Body of pancreas (tissue), 4 donors: ENCODE measurements around the gene SKIC2. TPM values are rescaled to one million over a fixed set of nuclear protein-coding genes. Genes with fewer than 3 reads are reported as not detected.
"Not testable (repeated sequence)": the region's sequence is repeated elsewhere in the genome, so short reads cannot be mapped to it uniquely, and the experiment has no call there.

Experiments
- ATAC-seq: fragments of 150-250 bp; one replicate; pipeline ENCODE4 v1.9.1; 2016
- DNase-seq, 4 donors: peaks; one replicate each; pipeline ENCODE4 v3.0.0-alpha.2; 2019
- H3K27ac ChIP-seq, 4 donors: fragments of 200-600 bp; sonication (generic); 1 replicate in 3 of 4; 2 replicates in 1 of 4; pipeline versions ENCODE4 v1.5.1 to v1.6.1; 2016 to 2019; ENCODE audit warnings: mild to moderate bottlenecking in 1 of 4, mixed read lengths in 1 of 4, moderate library complexity in 1 of 4
- H3K27me3 ChIP-seq, 2 donors: fragments of 200-600 bp; sonication (generic); one replicate each; pipeline ENCODE4 v1.6.0; 2016; ENCODE audit warnings: mild to moderate bottlenecking in 1 of 2
- H3K36me3 ChIP-seq, 2 donors: fragments of 200-600 bp; sonication (generic); replicated peaks in 1 of 2; 2 replicates each; pipeline ENCODE4 v1.5.1; 2016; ENCODE audit warnings: low read depth in 2 of 2; ENCODE audit not compliant: insufficient read depth in 1 of 2
- H3K4me1 ChIP-seq: fragments of 200-600 bp; sonication (generic); one replicate; pipeline ENCODE4 v1.6.0; 2016
- H3K4me3 ChIP-seq, 2 donors: fragments of 200-600 bp; sonication (generic); 1 replicate in 1 of 2; 2 replicates in 1 of 2; pipeline ENCODE4 v1.5.1; 2016 to 2019
- H3K9me3 ChIP-seq, 3 donors: fragments of 200-600 bp; sonication (generic); 1 replicate in 2 of 3; 2 replicates in 1 of 3; pipeline ENCODE4 v1.5.1; 2016
- POLR2A ChIP-seq, 3 donors: fragments of 450-650 bp; IDR thresholded peaks; one replicate each; pipeline ENCODE4 v1.6.1; 2016; ENCODE audit warnings: antibody characterized with exemption in 3 of 3, mild to moderate bottlenecking in 2 of 3
- WGBS, 2 donors: methylation state at CpG; one replicate each; pipeline ENCODE4 v1.1.5; 2017; 5-methylcytosine and 5-hydroxymethylcytosine counted together
- intact Hi-C: fragments of 100-400 bp; cut with DNase I; formaldehyde crosslinking; loops from one replicate; pipeline ENCODE4 v1.15.1; 2023
- total RNA-seq, 2 donors: library from RNA; depleted of rRNA; stranded (reverse); fragments of >200 nt; gene quantifications; one replicate each; pipeline ENCODE4 v1.1.0, GENCODE V29; 2016
- TF ChIP-seq, protein P1 (sequence below), 7 experiments: fragments of 450-650 bp in 4 of 7; fragments of 200-600 bp in 3 of 7; sonication (generic) in 3 of 7; IDR thresholded peaks; one replicate each; pipeline ENCODE4 v1.5.1; 2016 to 2019; ENCODE audit warnings: antibody characterized with exemption in 7 of 7

Gene SKIC2
- total RNA-seq, 2 donors from 2014 or later = 30.9 to 52.1 TPM

DNA sequence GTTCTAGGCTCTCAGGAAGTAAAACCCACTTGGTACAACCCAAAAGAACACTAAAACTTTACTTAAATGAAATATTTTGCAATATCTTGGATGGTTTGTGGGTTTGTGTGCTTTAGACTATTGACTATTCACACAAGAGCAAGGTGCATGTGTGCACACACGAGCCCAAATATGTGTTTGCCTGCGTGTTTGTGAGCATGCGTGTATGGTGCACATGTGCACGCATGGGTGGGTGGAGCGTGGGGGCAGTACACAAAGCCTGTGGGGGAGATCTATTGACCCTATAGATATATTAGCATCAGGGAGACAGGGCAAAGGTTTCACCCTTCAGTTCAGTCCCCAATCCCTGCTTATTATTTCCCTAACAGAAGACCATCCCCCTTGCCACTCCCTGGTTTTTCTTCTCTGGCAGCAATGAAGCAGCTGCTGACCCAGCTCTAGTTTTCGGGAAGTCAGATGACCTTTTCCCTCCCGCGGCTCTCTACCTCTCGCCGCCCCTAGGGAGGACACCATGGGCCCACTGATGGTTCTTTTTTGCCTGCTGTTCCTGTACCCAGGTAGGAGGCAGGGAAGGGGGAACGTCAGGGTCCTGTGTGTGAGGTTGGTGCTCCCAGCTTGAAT lies 31.6 kb upstream of the SKIC2 start, which contains the start of gene C2:
TSS of gene C2 (plus strand) at position 476 of the 621 bp plus-strand sequence. CDS start at position 512, 36 bp downstream.
- DNase-seq = no peak
- Histone ChIP-seq H3K4me1 (no peaks in the 10 kb centered on the region), H3K27me3 (no peaks in the 10 kb centered on the region), H3K4me3 (no peak within 1 kb of the TSS), H3K36me3 (no peaks in the 10 kb centered on the region), H3K9me3 (no peaks in the 10 kb centered on the region), H3K27ac (no peak within 1 kb of the TSS)
- 49 to 69% methylated on average over 11 of the region's 11 CpGs for WGBS, 2 donors
- no peak for ATAC-seq
- intact Hi-C loops = no loop called here
- TF ChIP-seq, protein P1, sequence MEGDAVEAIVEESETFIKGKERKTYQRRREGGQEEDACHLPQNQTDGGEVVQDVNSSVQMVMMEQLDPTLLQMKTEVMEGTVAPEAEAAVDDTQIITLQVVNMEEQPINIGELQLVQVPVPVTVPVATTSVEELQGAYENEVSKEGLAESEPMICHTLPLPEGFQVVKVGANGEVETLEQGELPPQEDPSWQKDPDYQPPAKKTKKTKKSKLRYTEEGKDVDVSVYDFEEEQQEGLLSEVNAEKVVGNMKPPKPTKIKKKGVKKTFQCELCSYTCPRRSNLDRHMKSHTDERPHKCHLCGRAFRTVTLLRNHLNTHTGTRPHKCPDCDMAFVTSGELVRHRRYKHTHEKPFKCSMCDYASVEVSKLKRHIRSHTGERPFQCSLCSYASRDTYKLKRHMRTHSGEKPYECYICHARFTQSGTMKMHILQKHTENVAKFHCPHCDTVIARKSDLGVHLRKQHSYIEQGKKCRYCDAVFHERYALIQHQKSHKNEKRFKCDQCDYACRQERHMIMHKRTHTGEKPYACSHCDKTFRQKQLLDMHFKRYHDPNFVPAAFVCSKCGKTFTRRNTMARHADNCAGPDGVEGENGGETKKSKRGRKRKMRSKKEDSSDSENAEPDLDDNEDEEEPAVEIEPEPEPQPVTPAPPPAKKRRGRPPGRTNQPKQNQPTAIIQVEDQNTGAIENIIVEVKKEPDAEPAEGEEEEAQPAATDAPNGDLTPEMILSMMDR (IDR thresholded peaks at IDR 0.05) = no peak
- TF ChIP-seq POLR2A (IDR thresholded peaks at IDR 0.05) = no peak

DNA sequence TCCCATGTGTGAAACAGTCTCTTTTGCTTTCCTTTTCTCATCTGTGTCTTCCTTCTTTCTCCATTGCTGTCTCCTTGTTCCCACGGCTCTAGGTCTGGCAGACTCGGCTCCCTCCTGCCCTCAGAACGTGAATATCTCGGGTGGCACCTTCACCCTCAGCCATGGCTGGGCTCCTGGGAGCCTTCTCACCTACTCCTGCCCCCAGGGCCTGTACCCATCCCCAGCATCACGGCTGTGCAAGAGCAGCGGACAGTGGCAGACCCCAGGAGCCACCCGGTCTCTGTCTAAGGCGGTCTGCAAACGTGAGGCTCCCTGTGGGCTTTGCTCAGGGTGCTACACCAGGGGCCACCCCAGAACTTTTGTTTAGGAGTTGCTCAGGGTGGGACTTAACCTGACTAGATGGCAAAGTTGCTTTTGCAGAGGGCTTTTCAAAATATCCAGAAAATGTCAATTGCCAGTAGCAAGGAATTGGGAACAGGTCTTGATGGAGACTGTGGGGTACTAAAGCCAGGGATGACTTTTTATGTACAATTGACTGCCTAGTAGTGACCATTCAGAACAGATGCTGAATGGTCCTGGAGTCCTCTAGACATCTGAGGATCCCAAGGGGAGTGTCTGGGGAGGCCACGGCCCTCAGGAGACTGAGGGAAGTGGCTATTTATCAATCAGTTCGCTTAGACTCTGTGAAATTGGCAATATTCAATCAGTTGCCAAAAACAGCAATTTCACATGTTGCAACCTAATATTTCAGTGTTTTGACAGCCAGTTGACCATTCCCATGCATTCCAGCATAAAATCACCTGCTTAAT lies 30.9 kb upstream of the SKIC2 start:
- 62 to 64% methylated on average over 11 of the region's 11 CpGs for WGBS, 2 donors
- Histone ChIP-seq H3K36me3 (no peaks in the 10 kb centered on the region), H3K27ac (no peak overlapping the region), H3K9me3 (no peaks in the 10 kb centered on the region), H3K4me3 (no peak overlapping the region), H3K4me1 (no peaks in the 10 kb centered on the region), H3K27me3 (no peaks in the 10 kb centered on the region)
- ATAC-seq (no peak), DNase-seq (no peak)
- intact Hi-C loops = no loop called here
- TF ChIP-seq, protein P1 (IDR thresholded peaks at IDR 0.05) = no peak
- no peak for TF ChIP-seq POLR2A (IDR thresholded peaks at IDR 0.05)

DNA sequence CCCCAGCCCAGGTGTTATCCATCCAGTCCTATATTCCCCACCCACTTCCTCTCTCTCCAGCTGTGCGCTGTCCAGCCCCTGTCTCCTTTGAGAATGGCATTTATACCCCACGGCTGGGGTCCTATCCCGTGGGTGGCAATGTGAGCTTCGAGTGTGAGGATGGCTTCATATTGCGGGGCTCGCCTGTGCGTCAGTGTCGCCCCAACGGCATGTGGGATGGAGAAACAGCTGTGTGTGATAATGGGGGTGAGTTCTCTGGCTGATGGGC lies 30.4 kb upstream of the SKIC2 start:
- Histone ChIP-seq H3K4me3 (no peak overlapping the region), H3K27me3 (no peaks in the 10 kb centered on the region), H3K36me3 (no peaks in the 10 kb centered on the region), H3K4me1 (no peaks in the 10 kb centered on the region), H3K9me3 (no peaks in the 10 kb centered on the region), H3K27ac (no peak overlapping the region)
- TF ChIP-seq, protein P1 (IDR thresholded peaks at IDR 0.05) = no peak
- TF ChIP-seq POLR2A (IDR thresholded peaks at IDR 0.05) = no peak
- 68 to 71% methylated on average over 9 of the region's 9 CpGs for WGBS, 2 donors
- intact Hi-C loops = no loop called here
- ATAC-seq (no peak), DNase-seq (no peak)

DNA sequence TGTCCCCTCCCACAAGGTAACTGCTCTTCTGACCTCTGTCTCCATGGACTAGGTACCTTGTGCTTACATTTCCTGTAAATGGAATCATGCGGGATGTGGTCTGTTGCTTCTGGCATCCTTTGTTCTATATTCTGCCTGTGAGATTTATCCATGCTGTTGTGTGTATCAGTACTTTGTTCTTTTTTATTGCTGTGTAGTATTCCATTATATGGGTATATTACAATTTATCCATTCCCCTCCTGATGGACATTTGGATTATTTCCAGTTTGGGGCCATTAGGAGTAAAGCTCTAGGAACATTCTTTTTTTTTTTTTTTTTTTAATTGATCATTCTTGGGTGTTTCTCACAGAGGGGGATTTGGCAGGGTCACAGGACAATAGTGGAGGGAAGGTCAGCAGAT lies 28.0 kb upstream of the SKIC2 start:
- Histone ChIP-seq H3K27me3 (no peaks in the 10 kb centered on the region), H3K4me3 (no peak overlapping the region), H3K4me1 (no peaks in the 10 kb centered on the region), H3K9me3 (no peaks in the 10 kb centered on the region), H3K27ac (no peak overlapping the region), H3K36me3 (no peaks in the 10 kb centered on the region)
- DNase-seq = no peak
- 94 to 100% methylated on average over 1 of the region's 1 CpG for WGBS, 2 donors
- intact Hi-C loops = no loop called here
- TF ChIP-seq, protein P1 (IDR thresholded peaks at IDR 0.05) = no peak
- no peak for TF ChIP-seq POLR2A (IDR thresholded peaks at IDR 0.05)
- no peak for ATAC-seq

DNA sequence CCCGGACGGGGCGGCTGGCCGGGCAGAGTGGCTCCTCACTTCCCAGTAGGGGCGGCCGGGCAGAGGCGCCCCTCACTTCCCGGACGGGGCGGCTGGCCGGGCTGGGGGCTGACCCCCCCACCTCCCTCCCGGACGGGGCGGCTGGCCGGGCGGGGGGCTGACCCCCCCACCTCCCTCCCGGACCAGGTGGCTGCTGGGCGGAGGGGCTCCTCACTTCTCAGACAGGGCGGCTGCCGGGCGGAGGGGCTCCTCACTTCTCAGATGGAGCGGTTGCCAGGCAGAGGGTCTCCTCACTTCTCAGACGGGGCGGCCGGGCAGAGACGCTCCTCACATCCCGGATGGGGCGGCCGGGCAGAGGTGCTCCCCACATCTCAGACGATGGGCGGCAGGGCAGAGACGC lies 26.8 kb upstream of the SKIC2 start:
- H3K36me3 ChIP-seq, DNase-seq, H3K27me3 ChIP-seq, H3K4me3 ChIP-seq, H3K9me3 ChIP-seq, H3K4me1 ChIP-seq, intact Hi-C loops, ATAC-seq, H3K27ac ChIP-seq: not testable (repeated sequence)
- 70 to 85% methylated on average over 4 to 17 of the region's 32 CpGs for WGBS, 2 donors
